WI38 (cell line): ENCODE data around the gene SP6.

Experiments used
- H3K4me3 ChIP-seq: 2 replicates; pipeline ENCODE4 v1.5.1; 2011; ENCODE audit warnings: low read depth, mild to moderate bottlenecking, control low read depth, low read length
- TF ChIP-seq, protein P1 (sequence below): IDR thresholded peaks from 2 replicates; pipeline ENCODE4 v1.5.1; 2012; ENCODE audit warnings: low read depth, mild to moderate bottlenecking, control low read depth, low read length

Gene SP6

GRCh38 chr17:47878203-47879027 is 27.5 kb upstream of the SP6 start:
- H3K4me3 ChIP-seq: no peak overlapping the region
- TF ChIP-seq, protein P1, sequence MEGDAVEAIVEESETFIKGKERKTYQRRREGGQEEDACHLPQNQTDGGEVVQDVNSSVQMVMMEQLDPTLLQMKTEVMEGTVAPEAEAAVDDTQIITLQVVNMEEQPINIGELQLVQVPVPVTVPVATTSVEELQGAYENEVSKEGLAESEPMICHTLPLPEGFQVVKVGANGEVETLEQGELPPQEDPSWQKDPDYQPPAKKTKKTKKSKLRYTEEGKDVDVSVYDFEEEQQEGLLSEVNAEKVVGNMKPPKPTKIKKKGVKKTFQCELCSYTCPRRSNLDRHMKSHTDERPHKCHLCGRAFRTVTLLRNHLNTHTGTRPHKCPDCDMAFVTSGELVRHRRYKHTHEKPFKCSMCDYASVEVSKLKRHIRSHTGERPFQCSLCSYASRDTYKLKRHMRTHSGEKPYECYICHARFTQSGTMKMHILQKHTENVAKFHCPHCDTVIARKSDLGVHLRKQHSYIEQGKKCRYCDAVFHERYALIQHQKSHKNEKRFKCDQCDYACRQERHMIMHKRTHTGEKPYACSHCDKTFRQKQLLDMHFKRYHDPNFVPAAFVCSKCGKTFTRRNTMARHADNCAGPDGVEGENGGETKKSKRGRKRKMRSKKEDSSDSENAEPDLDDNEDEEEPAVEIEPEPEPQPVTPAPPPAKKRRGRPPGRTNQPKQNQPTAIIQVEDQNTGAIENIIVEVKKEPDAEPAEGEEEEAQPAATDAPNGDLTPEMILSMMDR: no peak

GRCh38 chr17:47877368-47878034 is 26.5 kb upstream of the SP6 start:
- H3K4me3 ChIP-seq: no peak overlapping the region
- TF ChIP-seq, protein P1: no peak

DNA sequence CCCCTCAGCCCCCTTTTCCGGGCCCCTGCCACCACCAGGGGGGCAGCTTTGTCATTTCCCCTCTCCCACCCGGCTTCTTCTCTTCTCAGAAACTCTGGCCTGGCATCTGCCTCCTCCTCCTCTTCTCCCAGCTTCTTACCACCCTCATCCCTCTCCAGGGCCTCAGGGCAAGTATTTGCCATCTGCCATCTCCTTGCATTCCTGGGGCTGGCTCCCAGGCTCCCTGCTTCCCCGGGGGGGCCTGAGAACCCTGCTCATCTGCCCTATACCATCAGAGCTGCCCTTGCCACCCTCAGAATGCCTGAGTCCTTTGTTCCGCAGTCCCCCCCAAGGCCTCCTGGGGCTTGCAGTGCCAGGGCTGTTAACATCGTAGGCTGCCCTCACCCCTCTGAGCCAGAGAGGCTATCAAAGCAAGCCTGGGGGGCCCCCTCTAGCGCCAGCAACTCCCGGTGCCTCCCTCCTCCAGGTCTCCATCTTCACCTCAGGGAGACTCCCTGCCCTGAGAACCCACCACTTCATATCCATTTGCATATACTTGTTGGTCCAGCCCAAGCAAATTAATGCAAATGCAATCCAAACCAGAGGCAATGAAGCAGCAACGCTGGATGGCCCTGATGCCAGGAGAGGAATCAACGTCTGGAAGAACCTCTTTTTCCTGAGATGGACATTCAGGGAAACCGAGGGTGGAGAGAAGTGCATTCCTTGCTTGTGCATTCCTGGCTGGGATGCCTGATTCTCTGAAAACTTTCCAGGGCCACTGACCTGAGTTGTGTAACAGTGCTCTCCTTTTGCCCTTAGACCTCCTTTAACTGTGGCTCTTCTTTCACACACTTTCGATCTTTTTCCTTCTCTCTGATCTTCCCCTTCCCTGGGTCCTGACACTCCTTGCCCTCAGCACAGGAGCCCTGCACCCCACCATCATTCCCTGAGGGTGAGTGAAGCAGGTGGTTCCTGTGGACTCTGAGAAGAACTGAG is 24.3 kb upstream of the SP6 start:
- H3K4me3 ChIP-seq: no peak overlapping the region
- TF ChIP-seq, protein P1: no peak

- TF ChIP-seq, protein P1: no peak
- H3K4me3 ChIP-seq: no peak overlapping the region
Measured at GRCh38 chr17:47873200-47874090, 22.5 kb upstream of the SP6 start.

GRCh38 chr17:47872651-47873161 is 21.7 kb upstream of the SP6 start:
- H3K4me3 ChIP-seq: no peak overlapping the region
- TF ChIP-seq, protein P1: no peak

GRCh38 chr17:47872019-47872650 is 21.2 kb upstream of the SP6 start:
- TF ChIP-seq, protein P1: no peak

More at GRCh38 chr17:47872019-47872650, 21.2 kb upstream of the SP6 start:
- H3K4me3 ChIP-seq: no peak overlapping the region
